Measurements from ENCODE around the gene CDHR3. TPM values are rescaled to one million over a fixed set of nuclear protein-coding genes. Genes with fewer than 3 reads are reported as not detected.

Gene CDHR3
- total and polyA plus RNA-seq, 2 donors (not counting 3 experiments of a cell fraction or from before 2014, with no cell fraction given) = 0.46 to 2.3 TPM

DNA sequence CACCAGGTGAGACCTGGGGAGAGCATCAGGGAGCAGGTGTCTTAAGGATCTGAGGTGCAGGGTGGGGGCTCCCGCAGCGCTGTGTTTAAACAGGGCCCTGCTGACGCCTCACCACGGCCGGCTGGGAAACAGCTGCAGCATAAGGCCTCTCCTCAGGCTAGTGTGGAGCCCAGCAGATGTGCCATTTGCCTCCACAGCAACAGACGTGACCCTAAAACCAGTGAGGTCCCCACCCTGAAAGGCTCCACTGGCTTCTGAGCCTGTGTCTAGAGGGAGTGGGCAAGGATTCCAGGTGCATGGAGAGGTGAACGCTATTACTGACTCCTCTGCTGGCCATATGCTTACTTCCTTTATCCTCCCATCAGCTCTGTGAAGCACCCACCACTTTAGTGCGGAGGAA, 101.3 kb downstream of the CDHR3 start:
- DNase-seq (ENCODE audit: low read depth, low spot score) (no peak), FAIRE-seq (no peak)
- Histone ChIP-seq H3K9me3 (replicated peaks; ENCODE audit: control insufficient read depth, insufficient read depth, low read length) (no peaks in the 10 kb centered on the region), H3K27ac (ENCODE audit: insufficient read depth, low read depth, low read length) (no peak overlapping the region), H3K4me2 (ENCODE audit: insufficient read depth, low read length) (no peak overlapping the region), H3K4me1 (ENCODE audit: control insufficient read depth, extremely low read depth, insufficient read depth, low read length) (peaks cover 17% of the 10 kb centered on the region), H3K9me1 (replicated peaks; ENCODE audit: control insufficient read depth, extremely low read depth, insufficient read depth, low read length) (no peaks in the 10 kb centered on the region), H2AFZ (ENCODE audit: low read depth, low read length) (no peak overlapping the region), H3K4me3 (replicated peaks in 1 of 3; ENCODE audit: insufficient read depth in 1 of 3, low read depth in 1 of 3, low read length in 3 of 3) (no peak overlapping the region), H3K27me3 (ENCODE audit: control insufficient read depth in 2 of 2, insufficient read depth in 2 of 2, low read length in 2 of 2) (no peaks in the 10 kb centered on the region), H4K20me1 (replicated peaks; ENCODE audit: control insufficient read depth, extremely low read depth, insufficient read depth, low read length) (no peaks in the 10 kb centered on the region), H3K9ac (replicated peaks; ENCODE audit: extremely low read depth, insufficient read depth, low read length) (no peak overlapping the region), H3K79me2 (ENCODE audit: control insufficient read depth, insufficient read depth, low read length) (no peaks in the 10 kb centered on the region), H3K36me3 (ENCODE audit: control insufficient read depth in 2 of 2, extremely low read depth in 1 of 2, insufficient read depth in 2 of 2, low read length in 2 of 2) (no peaks in the 10 kb centered on the region)
- ChIA-PET CTCF (interaction anchor here (0.6 to 4.2 kb wide), 4 partner anchors 13 to 722 kb away, joined by 3 to 25 read pairs (median 4); no protein-coding TSS in a partner anchor), POLR2A (no interaction called here)
- TF ChIP-seq, protein P1, sequence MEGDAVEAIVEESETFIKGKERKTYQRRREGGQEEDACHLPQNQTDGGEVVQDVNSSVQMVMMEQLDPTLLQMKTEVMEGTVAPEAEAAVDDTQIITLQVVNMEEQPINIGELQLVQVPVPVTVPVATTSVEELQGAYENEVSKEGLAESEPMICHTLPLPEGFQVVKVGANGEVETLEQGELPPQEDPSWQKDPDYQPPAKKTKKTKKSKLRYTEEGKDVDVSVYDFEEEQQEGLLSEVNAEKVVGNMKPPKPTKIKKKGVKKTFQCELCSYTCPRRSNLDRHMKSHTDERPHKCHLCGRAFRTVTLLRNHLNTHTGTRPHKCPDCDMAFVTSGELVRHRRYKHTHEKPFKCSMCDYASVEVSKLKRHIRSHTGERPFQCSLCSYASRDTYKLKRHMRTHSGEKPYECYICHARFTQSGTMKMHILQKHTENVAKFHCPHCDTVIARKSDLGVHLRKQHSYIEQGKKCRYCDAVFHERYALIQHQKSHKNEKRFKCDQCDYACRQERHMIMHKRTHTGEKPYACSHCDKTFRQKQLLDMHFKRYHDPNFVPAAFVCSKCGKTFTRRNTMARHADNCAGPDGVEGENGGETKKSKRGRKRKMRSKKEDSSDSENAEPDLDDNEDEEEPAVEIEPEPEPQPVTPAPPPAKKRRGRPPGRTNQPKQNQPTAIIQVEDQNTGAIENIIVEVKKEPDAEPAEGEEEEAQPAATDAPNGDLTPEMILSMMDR (IDR thresholded peaks at IDR 0.05; ENCODE audit: extremely low read depth in 1 of 2, insufficient read depth in 1 of 2, low read depth in 1 of 2, low read length in 2 of 2) = no peak
- no peak for TF ChIP-seq GATA2 (IDR thresholded peaks at IDR 0.05; ENCODE audit: insufficient read depth, insufficient read length, low read depth, low read length)
- TF ChIP-seq JUN (IDR thresholded peaks at IDR 0.05; ENCODE audit: borderline replicate concordance, insufficient read depth, insufficient read length, low read depth) = no peak
- TF ChIP-seq, protein P2, sequence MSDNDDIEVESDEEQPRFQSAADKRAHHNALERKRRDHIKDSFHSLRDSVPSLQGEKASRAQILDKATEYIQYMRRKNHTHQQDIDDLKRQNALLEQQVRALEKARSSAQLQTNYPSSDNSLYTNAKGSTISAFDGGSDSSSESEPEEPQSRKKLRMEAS (IDR thresholded peaks at IDR 0.05; ENCODE audit: insufficient read depth, insufficient read length) = no peak
- no peak for TF ChIP-seq MYC (IDR thresholded peaks at IDR 0.05; ENCODE audit: low read depth, low read length)
- no peak for TF ChIP-seq EZH2 (IDR thresholded peaks at IDR 0.05; ENCODE audit: borderline replicate concordance, low read depth, low read length, severe bottlenecking)
- TF ChIP-seq FOS (IDR thresholded peaks at IDR 0.05; ENCODE audit: borderline replicate concordance, insufficient read depth, low read length) = no peak
- TF ChIP-seq POLR2AphosphoS5 (IDR thresholded peaks at IDR 0.05; ENCODE audit: insufficient read depth, low read depth, low read length) = no peak
- TF ChIP-seq POLR2A (IDR thresholded peaks at IDR 0.05; ENCODE audit: low read depth, low read length) = no peak
- dilution Hi-C loops (cut with MboI; ENCODE audit: extremely low pct_ligation_motif_present, low sequenced_read_pairs) = loop anchor here (25.0 kb wide), 1 partner anchor 98 kb away; no protein-coding TSS in a partner anchor
- no TSS peak for BruUV-seq (replicated peaks)
- intact Hi-C loops (cut with micrococcal nuclease) = loop anchor here (2.0 kb wide), 1 partner anchor 48 kb away; the partner anchor contains the start of gene SYPL1

Data from endothelial cell of umbilical vein (primary cell).